IMR-90 (cell line): ENCODE measurements around the gene FOXP1. TPM values are rescaled to one million over a fixed set of nuclear protein-coding genes. Genes with fewer than 3 reads are reported as not detected.

Source experiments
- ATAC-seq: fragments of 200-7000 bp; cut with Tn5 transposase; 2 replicates; pipeline ENCODE4 v1.9.1; 2020; ENCODE audit warnings: low read depth, mild to moderate bottlenecking, moderate library complexity
- BruUV-seq: library from RNA; stranded (reverse); fragments of 400-500 nt; replicated peaks from 2 replicates; lab custom pipeline; 2021; lab: Mats Ljungman, UMichigan
- CTCF ChIA-PET: fragments of 300-600 bp; formaldehyde crosslinking; extraction: SDS; loops from one replicate; lab custom pipeline; 2021; ENCODE audit warnings: antibody characterized with exemption; lab: Yijun Ruan, JAX
- POLR2A ChIA-PET: fragments of 300-600 bp; sonication (Branson Sonifier 250); formaldehyde crosslinking; loops from one replicate; lab custom pipeline; 2022; ENCODE audit warnings: antibody characterized with exemption; ENCODE audit not compliant: unreplicated experiment; lab: Charles Lee
- DNase-seq: peaks from one replicate; pipeline ENCODE4 v3.0.0; 2013
- H2AFZ ChIP-seq: replicated peaks from 2 replicates; pipeline ENCODE3; 2013; ENCODE audit warnings: low read length, mild to moderate bottlenecking; ENCODE audit not compliant: poor library complexity
- H2AK5ac ChIP-seq: 2 replicates; pipeline ENCODE4 v1.6.1; 2013; ENCODE audit warnings: low read depth, low read length, inconsistent platforms
- H2AK9ac ChIP-seq: replicated peaks from 2 replicates; pipeline ENCODE3; 2013; ENCODE audit warnings: mild to moderate bottlenecking, low read depth, low read length, moderate library complexity; ENCODE audit not compliant: poor library complexity
- H2BK120ac ChIP-seq: 2 replicates; pipeline ENCODE4 v1.6.1; 2013; ENCODE audit warnings: low read depth, low read length, inconsistent platforms
- H2BK15ac ChIP-seq: 3 replicates; pipeline ENCODE4 v1.6.1; 2013; ENCODE audit warnings: low read depth, low read length, inconsistent platforms
- H2BK20ac ChIP-seq: 2 replicates; pipeline ENCODE4 v1.6.1; 2013; ENCODE audit warnings: low read depth, mild to moderate bottlenecking, inconsistent platforms, low read length, moderate library complexity
- H2BK5ac ChIP-seq: 2 replicates; pipeline ENCODE4 v1.6.1; 2013; ENCODE audit warnings: mild to moderate bottlenecking, low read depth, low read length, inconsistent platforms; ENCODE audit not compliant: poor library complexity, severe bottlenecking
- H3K14ac ChIP-seq: replicated peaks from 2 replicates; pipeline ENCODE4 v1.6.1; 2013; ENCODE audit warnings: low read depth, low read length, inconsistent platforms
- H3K18ac ChIP-seq: 2 replicates; pipeline ENCODE4 v1.6.1; 2013; ENCODE audit warnings: low read depth, low read length, control low read depth
- H3K23ac ChIP-seq: 2 replicates; pipeline ENCODE4 v1.6.1; 2013; ENCODE audit warnings: low read depth, low read length, inconsistent platforms
- H3K27ac ChIP-seq: 2 replicates; pipeline ENCODE4 v1.5.1; 2013; ENCODE audit warnings: mild to moderate bottlenecking, control low read depth, low read length; ENCODE audit not compliant: insufficient read depth
- H3K27me3 ChIP-seq: 2 replicates; pipeline ENCODE4 v1.6.1; 2013; ENCODE audit warnings: low read length; ENCODE audit not compliant: control insufficient read depth, insufficient read depth
- H3K36me3 ChIP-seq: 2 replicates; pipeline ENCODE4 v1.6.1; 2013; ENCODE audit warnings: low read length, mixed read lengths; ENCODE audit not compliant: control insufficient read depth, insufficient read depth
- H3K4ac ChIP-seq: 2 replicates; pipeline ENCODE4 v1.6.1; 2013; ENCODE audit warnings: low read depth, low read length, inconsistent platforms
- H3K4me1 ChIP-seq: 2 replicates; pipeline ENCODE4 v1.6.1; 2013; ENCODE audit warnings: low read length, mixed read lengths; ENCODE audit not compliant: control insufficient read depth, insufficient read depth
- H3K4me2 ChIP-seq: 2 replicates; pipeline ENCODE4 v1.6.1; 2013; ENCODE audit warnings: low read depth, mild to moderate bottlenecking, control low read depth, low read length, moderate library complexity
- H3K4me3 ChIP-seq: 2 replicates; pipeline ENCODE4 v1.5.1; 2013; ENCODE audit warnings: low read depth, mild to moderate bottlenecking, control low read depth, low read length, moderate library complexity; ENCODE audit not compliant: insufficient read depth
- H3K56ac ChIP-seq: 2 replicates; pipeline ENCODE4 v1.6.1; 2013; ENCODE audit warnings: low read length, inconsistent platforms; ENCODE audit not compliant: insufficient read depth; ENCODE audit errors: extremely low read depth
- H3K79me1 ChIP-seq, 2 experiments: 2 replicates each; pipeline ENCODE4 v1.6.1; 2013; ENCODE audit warnings: low read length in 2 of 2, inconsistent platforms in 1 of 2, low read depth in 1 of 2
- H3K9ac ChIP-seq: 2 replicates; pipeline ENCODE4 v1.6.1; 2013; ENCODE audit warnings: low read depth, low read length, control low read depth
- H3K9me1 ChIP-seq: 2 replicates; pipeline ENCODE4 v1.6.1; 2013; ENCODE audit warnings: low read length, inconsistent platforms; ENCODE audit not compliant: insufficient read depth
- H3K9me3 ChIP-seq: 2 replicates; pipeline ENCODE4 v1.6.1; 2013; ENCODE audit warnings: low read length; ENCODE audit not compliant: control insufficient read depth, insufficient read depth
- H4K20me1 ChIP-seq: 2 replicates; pipeline ENCODE4 v1.6.1; 2013; ENCODE audit warnings: low read length, inconsistent platforms; ENCODE audit not compliant: insufficient read depth
- H4K5ac ChIP-seq: 2 replicates; pipeline ENCODE4 v1.6.1; 2013; ENCODE audit warnings: mild to moderate bottlenecking, low read depth, low read length, control low read depth
- H4K8ac ChIP-seq, 2 experiments: 2 replicates each; pipeline ENCODE4 v1.6.1; 2013; ENCODE audit warnings: low read depth in 2 of 2, low read length in 2 of 2, control low read depth in 1 of 2, inconsistent platforms in 1 of 2
- H4K91ac ChIP-seq: 2 replicates; pipeline ENCODE4 v1.6.1; 2013; ENCODE audit warnings: low read depth, low read length, inconsistent platforms; ENCODE audit not compliant: insufficient read depth
- NFE2L2 ChIP-seq: fragments of 150-350 bp; IDR thresholded peaks from 2 replicates; pipeline ENCODE4 v1.6.1; 2016; ENCODE audit warnings: low read depth, mild to moderate bottlenecking, low read length
- WGBS, 2 experiments: methylation state at CpG; one replicate each; pipeline versions ENCODE4 v1.1.5 to v1.1.7; 2013; ENCODE audit warnings: missing lambda C conversion rate in 2 of 2; ENCODE audit not compliant: insufficient read length in 1 of 2; ENCODE audit errors: extremely low coverage in 2 of 2; 5-methylcytosine and 5-hydroxymethylcytosine counted together
- dilution Hi-C: fragments of 300-500 bp; cut with HindIII; formaldehyde crosslinking; loops from one replicate; pipeline ENCODE4 v1.14.3; 2018; ENCODE audit warnings: low sequenced_read_pairs; ENCODE audit not compliant: unreplicated experiment
- in situ Hi-C: fragments of 300-500 bp; cut with MboI; formaldehyde crosslinking; loops from 3 replicates; pipeline ENCODE4 v1.14.3; 2019; ENCODE audit warnings: low sequenced_read_pairs, inconsistent platforms, mixed read lengths
- intact Hi-C: fragments of 100-400 bp; cut with micrococcal nuclease; formaldehyde crosslinking; loops from 2 replicates; pipeline ENCODE4 v1.10.0; 2022
- polyA plus RNA-seq, 3 experiments: library from polyadenylated mRNA; depleted of rRNA; stranded (reverse); fragments of >200 nt; gene quantifications; 2 replicates each; pipeline ENCODE4 v1.2.3, GENCODE V29; 2012; ENCODE audit warnings: low replicate concordance in 1 of 3
- total RNA-seq: library from RNA; depleted of rRNA; stranded (reverse); fragments of >200 nt; gene quantifications from 2 replicates; pipeline ENCODE4 v1.2.3, GENCODE V29; 2012

The FOXP1 gene
- total and polyA plus RNA-seq, 2 of the 4 experiments (the other 2 are of a cell fraction), result 37.0 to 132 TPM

DNA sequence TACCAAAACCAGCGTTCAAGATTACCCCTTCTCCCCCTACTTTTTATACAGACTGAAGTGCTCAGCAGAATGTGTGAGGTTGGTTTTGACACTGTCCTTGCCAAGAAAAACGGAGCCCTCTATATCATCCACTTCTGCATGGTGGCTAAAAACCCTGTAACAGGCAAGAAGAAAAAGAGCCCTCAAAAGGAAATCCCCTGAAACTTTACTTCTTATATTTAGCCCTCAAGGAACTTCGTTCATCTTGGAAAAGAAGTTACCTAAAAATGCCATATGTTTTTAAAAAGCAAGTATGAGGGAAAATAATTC lies 473.6 kb downstream of the FOXP1 start:
- no peak overlapping the region for H3K4me3 ChIP-seq
- H3K9me3 ChIP-seq, result no peaks in the 10 kb centered on the region
- peak overlapping the region; percentile 84; the same call in 1 of the 2 replicates for H3K56ac ChIP-seq
- peak overlapping the region; percentile 15; the same call in 1 of the 2 replicates for H3K23ac ChIP-seq
- ChIA-PET POLR2A (no interaction called here), CTCF (interaction anchor here (0.6 kb wide), 2 partner anchors 245 to 277 kb away, joined by 3 read pairs; no protein-coding TSS in a partner anchor)
- H3K4ac ChIP-seq, result peak overlapping the region; percentile 78
- no peaks in the 10 kb centered on the region for H4K20me1 ChIP-seq
- H3K9ac ChIP-seq, result peak overlapping the region; percentile 51
- DNase-seq, result no peak
- peaks cover 16% of the 10 kb centered on the region for H3K4me1 ChIP-seq
- peak overlapping the region; percentile 96 for H3K18ac ChIP-seq
- peak overlapping the region; percentile 87 for H2BK20ac ChIP-seq
- no peaks in the 10 kb centered on the region for H3K27me3 ChIP-seq
- H4K8ac ChIP-seq, result peak overlapping the region; percentile 12 to 78; a peak in 3 of 4 replicates
- H4K5ac ChIP-seq, result peak overlapping the region; percentile 87
- H3K9me1 ChIP-seq, result peaks cover 6% of the 10 kb centered on the region
- H3K14ac ChIP-seq, result peak overlapping the region; percentile 82; the same call in 1 of the 2 replicates
- TF ChIP-seq NFE2L2, result no peak
- BruUV-seq, result TSS peak; percentile 95
- H2AFZ ChIP-seq, result no peak overlapping the region
- no CpG with 5 or more reads among the region's 3 CpGs for WGBS, 2 experiments
- no peak overlapping the region for H2AK9ac ChIP-seq
- 0 out of 3 replicates have a peak overlapping the region, but pooled peaks have one; percentile 25 for H2BK15ac ChIP-seq
- H2BK5ac ChIP-seq, result peak overlapping the region; percentile 97
- in situ Hi-C loops (no loop called here), dilution Hi-C loops (no loop called here), intact Hi-C loops (loop anchor here (2.0 to 10.0 kb wide), 3 partner anchors 125 to 575 kb away; no protein-coding TSS in a partner anchor)
- no peak for ATAC-seq
- peaks cover 11% of the 10 kb centered on the region for H3K36me3 ChIP-seq
- peak overlapping the region; percentile 77 for H4K91ac ChIP-seq
- H3K4me2 ChIP-seq, result peak overlapping the region; percentile 93
- H3K27ac ChIP-seq, result peak overlapping the region; percentile 89; the same call in 1 of the 2 replicates
- peak overlapping the region; percentile 94 for H2BK120ac ChIP-seq
- no peak overlapping the region; the same call in 1 of the 2 replicates for H2AK5ac ChIP-seq
- H3K79me1 ChIP-seq, result peaks cover 36 to 75% of the 10 kb centered on the region in 2 experiments
